ENCODE results near the gene ATP9A. TPM values are rescaled to one million over a fixed set of nuclear protein-coding genes. Genes with fewer than 3 reads are reported as not detected.

ATP9A gene
- total and polyA plus RNA-seq, 2 of the 4 experiments (the other 2 are of a cell fraction) = 10.6 to 22.4 TPM

GRCh38 chr20:51659491-51660050 is 108.6 kb downstream of the ATP9A start:
- Histone ChIP-seq H3K4ac (ENCODE audit: low read depth, low read length) (no peak overlapping the region), H4K20me1 (ENCODE audit: insufficient read depth, low read length) (peaks cover 12% of the 10 kb centered on the region; the same call in 1 of the 2 replicates), H3K27ac (ENCODE audit: insufficient read depth, low read length) (no peak overlapping the region), H2BK15ac (ENCODE audit: low read depth, low read length) (no peak overlapping the region), H3K79me1 (ENCODE audit: low read depth in 1 of 2, low read length in 2 of 2) (peaks cover 2 to 22% of the 10 kb centered on the region in 2 experiments; a peak in 2 of 4 replicates), H3K9me1 (ENCODE audit: insufficient read depth, low read length) (peaks cover 9% of the 10 kb centered on the region; the same call in 1 of the 2 replicates), H3K23ac (ENCODE audit: low read depth, low read length) (no peak overlapping the region), H2AK5ac (ENCODE audit: low read depth, low read length) (no peak overlapping the region), H2BK20ac (ENCODE audit: low read depth, low read length) (no peak overlapping the region), H4K91ac (ENCODE audit: insufficient read depth, low read depth, low read length) (0 out of 2 replicates have a peak overlapping the region, but pooled peaks have one; percentile 33), H3K36me3 (ENCODE audit: control insufficient read depth, insufficient read depth, low read length) (peaks cover 2% of the 10 kb centered on the region), H3K4me2 (ENCODE audit: low read depth, low read length) (no peak overlapping the region), H4K5ac (ENCODE audit: low read depth, low read length) (no peak overlapping the region), H3K27me3 (ENCODE audit: control insufficient read depth, insufficient read depth, low read length) (no peaks in the 10 kb centered on the region), H3K14ac (replicated peaks; ENCODE audit: low read depth, low read length) (no peak overlapping the region), H3K56ac (ENCODE audit: extremely low read depth, insufficient read depth, low read length) (no peak overlapping the region), H3K4me3 (ENCODE audit: insufficient read depth, low read depth, low read length) (no peak overlapping the region), H3K9me3 (ENCODE audit: control insufficient read depth, insufficient read depth, low read length) (no peaks in the 10 kb centered on the region), H2AFZ (replicated peaks; ENCODE audit: low read length, poor library complexity) (no peak overlapping the region), H3K4me1 (ENCODE audit: control insufficient read depth, insufficient read depth, low read length) (peaks cover 6% of the 10 kb centered on the region), H2BK5ac (ENCODE audit: low read depth, low read length, poor library complexity, severe bottlenecking) (no peak overlapping the region), H2BK120ac (ENCODE audit: low read depth, low read length) (no peak overlapping the region), H3K9ac (ENCODE audit: low read depth, low read length) (no peak overlapping the region), H3K18ac (ENCODE audit: low read depth, low read length) (no peak overlapping the region), H4K8ac (ENCODE audit: low read depth in 2 of 2, low read length in 2 of 2) (no peak overlapping the region), H2AK9ac (replicated peaks; ENCODE audit: low read depth, low read length, poor library complexity) (no peak overlapping the region)
- BruUV-seq (replicated peaks) = no TSS peak
- WGBS, 2 experiments (ENCODE audit: extremely low coverage in 2 of 2, insufficient read length in 1 of 2) = no CpG with 5 or more reads among the region's 8 CpGs
- in situ Hi-C loops (cut with MboI; ENCODE audit: low sequenced_read_pairs) (no loop called here), intact Hi-C loops (cut with micrococcal nuclease) (no loop called here), dilution Hi-C loops (cut with HindIII; ENCODE audit: low sequenced_read_pairs, unreplicated experiment) (no loop called here)
- ChIA-PET CTCF (no interaction called here), POLR2A (ENCODE audit: unreplicated experiment) (no interaction called here)
- DNase-seq = no peak
- no peak for TF ChIP-seq RAD21 (IDR thresholded peaks at IDR 0.05; ENCODE audit: low read length)
- no peak for TF ChIP-seq SMC3 (IDR thresholded peaks at IDR 0.05; ENCODE audit: low read depth, low read length)
- no peak for TF ChIP-seq MAZ (IDR thresholded peaks at IDR 0.05; ENCODE audit: borderline replicate concordance, low read depth, low read length)
- no peak for TF ChIP-seq ELK1 (IDR thresholded peaks at IDR 0.05; ENCODE audit: borderline replicate concordance, low read depth, low read length)
- TF ChIP-seq RCOR1 (IDR thresholded peaks at IDR 0.05; ENCODE audit: insufficient replicate concordance, low read length) = no peak
- no peak for TF ChIP-seq NFE2L2 (IDR thresholded peaks at IDR 0.05; ENCODE audit: low read depth, low read length)
- TF ChIP-seq FOS (IDR thresholded peaks at IDR 0.05; ENCODE audit: low read depth, low read length) = no peak
- TF ChIP-seq CHD1 (IDR thresholded peaks at IDR 0.05; ENCODE audit: low read depth, low read length) = no peak
- TF ChIP-seq POLR2A (IDR thresholded peaks at IDR 0.05; ENCODE audit: low read depth, low read length) = no peak
- TF ChIP-seq MAFK (IDR thresholded peaks at IDR 0.05; ENCODE audit: low read depth, low read length) = no peak
- no peak for TF ChIP-seq RFX5 (IDR thresholded peaks at IDR 0.05; ENCODE audit: low read depth, low read length)
- no peak for TF ChIP-seq CEBPB (IDR thresholded peaks at IDR 0.05; ENCODE audit: low read depth, low read length)
- TF ChIP-seq USF2 (IDR thresholded peaks at IDR 0.05; ENCODE audit: low read depth, low read length) = no peak
- ATAC-seq (ENCODE audit: low read depth) = no peak
